Measurements from ENCODE around the gene ZNF606.
A peak's percentile ranks its signal among the peaks of the same experiment; 100 is the strongest.
"Not testable (repeated sequence)": the region's sequence is repeated elsewhere in the genome, so short reads cannot be mapped to it uniquely, and the experiment has no call there.

ZNF606 gene

DNA sequence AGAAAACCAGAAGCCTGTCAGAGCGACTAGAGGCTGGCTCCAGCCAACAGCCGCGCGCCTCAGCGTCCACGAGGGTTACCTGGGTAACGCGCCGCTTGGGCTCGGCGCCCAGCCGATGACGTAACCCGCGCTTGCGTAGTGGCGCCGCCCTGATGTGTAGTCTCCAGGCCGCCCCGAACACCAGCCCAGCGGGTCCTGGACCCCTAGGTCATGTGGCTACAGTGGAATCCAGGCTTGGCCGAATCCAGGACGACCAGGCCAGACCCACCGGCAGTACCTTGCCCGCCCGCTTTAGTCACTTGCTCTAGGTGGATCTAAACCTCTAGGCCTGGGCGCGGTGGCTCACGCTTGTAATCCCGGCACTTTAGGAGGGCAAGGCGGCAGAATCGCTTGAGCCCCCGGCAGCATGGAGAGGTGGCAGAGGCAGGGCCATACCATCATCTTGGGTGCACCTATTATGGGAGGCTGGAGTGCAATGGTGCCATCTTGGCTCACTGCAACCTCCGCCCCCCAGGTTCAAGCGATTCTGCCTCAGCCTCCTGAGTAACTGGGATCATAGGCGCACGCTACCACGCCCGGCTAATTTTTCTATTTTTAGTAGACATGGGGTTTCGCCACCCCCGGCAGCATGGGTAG, 7.2 kb upstream of the ZNF606 start:
- peak; percentile 41 for DNase-seq (ENCODE audit: low read depth)

GRCh38 chr19:58009301-58009665, 6.7 kb upstream of the ZNF606 start:
- peak; percentile 1 for DNase-seq (ENCODE audit: low read depth)

GRCh38 chr19:58008877-58009276, 6.3 kb upstream of the ZNF606 start:
- not testable (repeated sequence) for DNase-seq (ENCODE audit: low read depth)

GRCh38 chr19:58007285-58007684, 4.7 kb upstream of the ZNF606 start:
- DNase-seq (ENCODE audit: low read depth), result no peak

DNA sequence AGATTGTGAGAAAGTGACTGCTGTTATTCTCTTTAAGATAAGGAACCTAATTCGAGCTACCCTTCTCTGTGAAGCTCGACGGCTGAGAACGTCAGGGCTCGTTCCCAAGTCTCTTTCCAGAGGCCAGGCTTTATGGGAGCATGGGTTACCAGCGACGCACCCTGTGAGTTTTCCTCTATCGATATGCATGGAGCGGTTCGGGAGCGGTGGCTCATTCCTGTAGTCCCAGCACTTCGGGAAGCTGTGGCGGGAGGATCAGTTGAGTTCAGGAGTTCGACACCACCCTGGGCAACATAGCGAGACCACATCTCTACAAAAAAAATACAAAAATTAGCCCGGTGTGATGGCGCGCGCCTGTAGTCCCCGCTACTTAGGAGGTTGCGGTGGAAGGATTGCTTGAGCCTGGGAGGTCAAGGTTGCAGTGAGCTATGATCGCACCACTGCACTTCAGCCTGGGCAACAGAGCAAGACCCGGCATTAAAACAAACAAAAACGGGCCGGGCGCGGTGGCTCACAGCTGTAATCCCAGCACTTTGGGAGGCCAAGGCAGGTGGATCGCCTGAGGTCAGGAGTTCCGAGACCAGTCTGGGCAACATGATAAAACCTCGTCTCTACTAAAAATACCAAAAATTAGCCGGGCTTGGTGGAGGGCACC, 681 bp upstream of the ZNF606 start:
- no peak for DNase-seq (ENCODE audit: low read depth)

GRCh38 chr19:58001895-58002369, 688 bp downstream of the ZNF606 start:
- DNase-seq (ENCODE audit: low read depth), result peak; percentile 22

DNA sequence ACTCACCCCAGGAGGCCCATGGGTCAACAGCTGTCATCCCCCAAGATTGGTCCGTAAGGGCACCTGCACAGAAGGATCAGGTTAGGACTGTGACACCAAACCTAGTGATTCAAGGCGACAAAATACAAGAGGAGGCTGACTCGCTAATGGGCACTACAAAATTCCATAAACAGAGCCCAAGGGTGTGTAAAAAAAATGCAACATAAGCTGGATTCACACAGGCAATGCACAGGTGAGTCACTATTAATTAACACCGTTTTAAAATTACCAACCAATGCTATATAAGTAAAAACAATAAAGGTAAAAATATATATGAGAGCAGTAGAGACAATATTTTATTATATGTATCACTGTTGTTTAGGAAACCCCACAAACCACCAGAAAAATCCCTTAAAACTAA, 1.9 kb downstream of the ZNF606 start:
- no peak for DNase-seq (ENCODE audit: low read depth)

DNA sequence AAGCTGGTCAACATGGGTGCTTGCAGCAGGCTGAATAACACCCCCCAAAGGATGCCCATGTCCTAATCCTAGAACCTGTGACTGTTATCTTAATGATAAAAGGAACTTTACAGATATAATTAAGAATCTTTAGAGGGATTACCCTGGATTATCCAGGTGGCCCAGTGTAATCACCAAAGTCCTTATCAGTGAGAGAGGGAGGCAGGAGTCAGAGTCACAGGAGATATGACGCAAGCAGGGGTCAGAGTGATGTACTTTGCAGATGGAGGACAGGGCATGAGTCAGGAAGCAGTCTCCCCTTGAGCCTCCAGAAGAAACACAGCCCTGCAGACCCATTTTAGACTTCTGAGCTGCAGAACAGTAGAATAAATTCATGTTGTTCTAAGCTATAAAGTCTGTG, 9.8 kb downstream of the ZNF606 start:
- DNase-seq (ENCODE audit: low read depth), result no peak

GRCh38 chr19:57978586-57979289, 23.9 kb downstream of the ZNF606 start:
- DNase-seq (ENCODE audit: low read depth), result peak; percentile 6

DNA sequence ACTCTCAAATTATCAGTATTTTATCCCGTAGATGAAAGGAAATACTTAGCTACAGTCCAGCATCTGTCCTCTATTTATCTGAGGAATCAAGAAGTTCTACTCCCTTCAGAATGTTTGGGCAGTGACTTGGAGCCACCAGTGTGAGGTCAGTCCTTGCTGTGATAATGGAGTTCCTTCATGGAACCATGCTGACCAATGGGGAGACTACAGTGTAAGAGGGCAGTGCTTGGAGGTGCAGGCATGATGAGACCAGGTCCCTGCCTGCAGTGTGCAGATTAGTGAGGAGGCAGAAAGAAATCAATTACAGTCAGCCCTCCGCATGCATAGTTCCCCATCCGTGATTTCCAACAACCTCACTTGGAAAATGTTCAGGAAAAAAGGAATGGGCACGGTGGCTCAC, 28.2 kb downstream of the ZNF606 start, which contains the start of gene C19orf18:
Gene C19orf18, minus strand, starts transcription at position 101 of the 400 bp plus-strand sequence. CDS start 102 bp downstream, outside the sequence.
- DNase-seq (ENCODE audit: low read depth), result no peak

DNA sequence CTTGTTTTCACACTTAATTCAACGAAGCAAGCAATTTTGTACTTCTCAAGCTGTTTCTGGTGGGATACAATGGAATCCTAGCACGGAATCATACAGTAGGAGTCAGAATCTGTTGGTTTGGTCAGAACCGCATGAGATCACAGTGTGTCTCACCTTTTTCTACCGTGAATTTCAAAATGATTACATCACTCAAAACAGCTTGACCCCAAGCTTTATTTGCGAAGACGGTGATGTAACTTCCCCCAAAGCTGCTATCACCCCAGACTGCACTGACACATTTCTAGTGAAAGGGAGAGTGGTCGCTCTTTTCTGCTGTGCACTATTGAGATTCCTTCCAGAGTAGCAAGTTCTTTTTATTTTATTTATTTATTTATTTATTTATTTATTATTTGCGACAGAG, 37.9 kb downstream of the ZNF606 start:
- DNase-seq (ENCODE audit: low read depth), result no peak

DNA sequence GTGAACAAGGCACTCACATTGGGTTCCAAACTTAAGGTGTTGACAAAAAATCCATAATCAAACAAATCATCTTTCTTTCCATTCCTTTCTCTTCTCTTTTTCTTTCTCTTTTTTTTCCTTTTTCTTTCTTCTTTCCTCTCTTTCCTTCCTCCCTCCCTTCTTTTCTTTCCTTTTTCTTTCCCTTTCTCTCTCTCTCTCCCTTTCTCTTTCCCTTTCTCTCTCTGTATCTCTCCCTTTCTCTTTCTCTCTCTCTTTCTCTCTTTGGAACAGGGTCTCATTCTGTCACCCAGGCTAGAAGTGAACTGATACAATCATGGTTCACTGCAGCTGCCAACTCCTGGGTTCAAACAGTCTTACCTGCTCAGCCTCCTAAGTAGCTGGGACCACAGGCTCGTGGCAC, 40.8 kb downstream of the ZNF606 start:
- DNase-seq (ENCODE audit: low read depth), result no peak

DNA sequence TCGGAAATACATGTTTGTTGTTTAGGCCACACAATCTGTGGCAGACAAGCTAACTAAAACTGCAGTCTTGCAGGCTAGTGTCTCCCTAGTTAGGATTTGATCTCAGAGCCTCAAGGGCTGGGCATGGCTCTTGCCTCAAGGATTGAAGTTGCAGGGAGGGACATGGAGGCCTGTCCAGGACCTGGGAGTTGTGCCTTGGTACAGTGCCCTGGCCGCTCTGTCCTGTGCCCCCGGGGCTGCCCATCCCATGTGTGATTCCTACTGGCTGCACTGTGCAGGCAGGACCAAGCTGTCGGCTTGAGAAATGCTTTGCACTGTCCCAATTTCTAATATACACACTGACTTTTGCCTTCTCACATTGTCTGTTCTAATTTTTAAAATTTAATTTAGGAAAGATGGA, 47.6 kb downstream of the ZNF606 start:
- no peak for DNase-seq (ENCODE audit: low read depth)

DNA sequence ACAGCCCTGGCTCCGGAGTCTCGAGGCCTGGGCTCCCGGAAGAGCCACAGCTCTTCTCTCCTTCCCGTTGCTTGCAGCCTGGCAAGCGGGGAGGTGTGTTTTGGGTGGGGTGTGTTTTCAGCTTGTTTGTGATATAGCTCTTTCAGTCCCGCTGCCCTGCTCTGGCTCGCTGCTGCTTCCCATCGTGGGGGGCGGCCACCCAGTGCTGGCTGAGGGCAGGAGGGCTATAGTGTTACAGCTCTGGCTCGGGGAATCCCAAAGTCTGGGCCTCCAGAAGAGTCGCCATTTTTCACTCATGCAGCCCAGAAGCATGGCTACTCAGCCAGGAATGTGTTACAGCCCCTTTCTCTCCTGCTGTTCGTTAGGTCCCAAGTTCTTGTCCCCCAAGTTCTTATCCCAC, 52.9 kb downstream of the ZNF606 start:
- no peak for DNase-seq (ENCODE audit: low read depth)

DNA sequence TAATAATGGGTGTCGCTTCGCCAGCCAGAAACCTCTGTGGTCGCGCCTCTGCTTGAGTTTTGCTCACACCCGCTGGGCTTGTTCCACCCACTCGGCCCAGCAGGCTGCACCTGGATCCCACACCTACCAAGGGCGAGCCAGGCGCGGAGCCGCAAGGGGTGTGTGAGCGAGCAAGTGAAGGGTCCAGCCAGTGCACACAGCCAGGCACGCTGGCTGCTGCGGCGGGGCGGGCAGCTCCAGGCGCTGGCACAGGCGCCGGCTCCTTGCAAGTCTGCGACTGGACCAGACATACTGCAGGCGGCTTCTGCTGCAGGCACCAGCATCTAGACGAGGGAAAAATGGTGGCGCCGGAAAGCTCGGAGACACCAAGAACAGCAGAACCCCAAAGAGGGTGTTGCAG, 53.3 kb downstream of the ZNF606 start:
- no peak for DNase-seq (ENCODE audit: low read depth)

- peak; percentile 91 for DNase-seq (ENCODE audit: low read depth)
Observed at GRCh38 chr19:57947419-57948134, 55.0 kb downstream of the ZNF606 start, which contains the start of gene ZNF256. TSS of gene ZNF256 (minus strand) at chr19:57947706. CDS start at chr19:57947474, 232 bp downstream.

- no peak for DNase-seq (ENCODE audit: low read depth)
Observed at GRCh38 chr19:57947088-57947418, 55.6 kb downstream of the ZNF606 start.

GRCh38 chr19:57946316-57946715, 56.3 kb downstream of the ZNF606 start:
- no peak for DNase-seq (ENCODE audit: low read depth)

GRCh38 chr19:57941593-57941992, 61.0 kb downstream of the ZNF606 start:
- DNase-seq (ENCODE audit: low read depth), result no peak

GRCh38 chr19:57935731-57936130, 66.9 kb downstream of the ZNF606 start:
- no peak for DNase-seq (ENCODE audit: low read depth)

GRCh38 chr19:57934820-57935665, 67.6 kb downstream of the ZNF606 start, which contains the start of gene ZNF418:
TSS of gene ZNF418 (minus strand) at chr19:57935402. CDS start at chr19:57933822, 1,580 bp downstream.
- peak; percentile 71 for DNase-seq (ENCODE audit: low read depth)
